HepG2 (cell line): ENCODE results near the gene CLP1. TPM values are rescaled to one million over a fixed set of nuclear protein-coding genes. Genes with fewer than 3 reads are reported as not detected.

Source experiments
- CHD4 ChIP-seq: fragments of 200-600 bp; sonication (generic); IDR thresholded peaks from 2 replicates; pipeline ENCODE4 v1.7.0; 2017; ENCODE audit warnings: mild to moderate bottlenecking, low read length, borderline replicate concordance
- CREBL2 ChIP-seq: sonication (generic); formaldehyde crosslinking; IDR thresholded peaks from 2 replicates; pipeline ENCODE4 v1.8.1; 2023; ENCODE audit warnings: missing genetic modification reagents, mild to moderate bottlenecking, borderline replicate concordance
- FOSL1 ChIP-seq: sonication (generic); formaldehyde crosslinking; IDR thresholded peaks from 2 replicates; pipeline ENCODE4 v1.9.0; 2021; ENCODE audit warnings: missing genetic modification reagents, borderline replicate concordance
- HMGA1 ChIP-seq: sonication (generic); formaldehyde crosslinking; conservative IDR thresholded peaks from 2 replicates; pipeline ENCODE4 v1.4.0; 2020; ENCODE audit warnings: missing genetic modification reagents
- IRF9 ChIP-seq: sonication (generic); formaldehyde crosslinking; IDR thresholded peaks from 2 replicates; pipeline ENCODE4 v1.8.0; 2022; ENCODE audit warnings: missing genetic modification reagents, mild to moderate bottlenecking, borderline replicate concordance
- ISL2 ChIP-seq: sonication (generic); formaldehyde crosslinking; IDR thresholded peaks from 2 replicates; pipeline ENCODE4 v1.5.0; 2020; ENCODE audit warnings: missing genetic modification reagents
- KAT2B ChIP-seq: fragments of 150-350 bp; IDR thresholded peaks from 2 replicates; pipeline ENCODE4 v1.6.1; 2014; ENCODE audit warnings: low read depth, low read length, borderline replicate concordance
- MBNL3 ChIP-seq: fragments of 250-450 bp; sonication (Bioruptor Pico); conservative IDR thresholded peaks from 2 replicates; pipeline ENCODE4 v1.8.0; 2022; ENCODE audit warnings: mild to moderate bottlenecking, inconsistent platforms
- MED1 ChIP-seq: sonication (generic); formaldehyde crosslinking; IDR thresholded peaks from 2 replicates; pipeline ENCODE4 v1.4.0; 2020; ENCODE audit warnings: missing genetic modification reagents
- MEF2D ChIP-seq: sonication (generic); formaldehyde crosslinking; IDR thresholded peaks from 2 replicates; pipeline ENCODE4 v1.5.1; 2020; ENCODE audit warnings: mild to moderate bottlenecking, missing genetic modification reagents
- NFYC ChIP-seq: IDR thresholded peaks from 2 replicates; pipeline ENCODE4 v1.6.1; 2016; ENCODE audit warnings: missing genetic modification reagents, missing compliant biosample characterization
- PLRG1 ChIP-seq: fragments of 450-650 bp; conservative IDR thresholded peaks from 2 replicates; pipeline ENCODE4 v1.6.1; 2016
- POLR2AphosphoS2 ChIP-seq: IDR thresholded peaks from 2 replicates; pipeline ENCODE4 v1.6.1; 2011; ENCODE audit warnings: low read depth, low read length, improper control_type of control experiment
- SP4 ChIP-seq: sonication (generic); formaldehyde crosslinking; IDR thresholded peaks from 2 replicates; pipeline ENCODE4 v1.8.1; 2023; ENCODE audit warnings: mild to moderate bottlenecking, missing genetic modification reagents
- USF2 ChIP-seq, 2 experiments: sonication (generic) in 1 of 2; formaldehyde crosslinking in 1 of 2; IDR thresholded peaks; 2 replicates each; pipeline versions ENCODE4 v1.5.1 to v1.6.1; 2011 to 2020; ENCODE audit warnings: borderline replicate concordance in 1 of 2, low read depth in 1 of 2, low read length in 1 of 2, mild to moderate bottlenecking in 1 of 2, missing genetic modification reagents in 1 of 2, moderate library complexity in 1 of 2
- ZFP62 ChIP-seq: sonication (generic); formaldehyde crosslinking; IDR thresholded peaks from 2 replicates; pipeline ENCODE4 v1.4.0; 2020; ENCODE audit warnings: missing genetic modification reagents
- ZNF260 ChIP-seq: sonication (generic); formaldehyde crosslinking; IDR thresholded peaks from 2 replicates; pipeline ENCODE4 v1.4.0; 2020; ENCODE audit warnings: missing genetic modification reagents, low read depth, mild to moderate bottlenecking, borderline replicate concordance
- ZNF460 ChIP-seq: sonication (generic); formaldehyde crosslinking; IDR thresholded peaks from 2 replicates; pipeline ENCODE4 v1.5.1; 2020; ENCODE audit warnings: missing genetic modification reagents, mild to moderate bottlenecking, borderline replicate concordance
- ZNF567 ChIP-seq: sonication (generic); formaldehyde crosslinking; IDR thresholded peaks from 2 replicates; pipeline ENCODE4 v1.8.1; 2023; ENCODE audit warnings: mild to moderate bottlenecking, missing genetic modification reagents, borderline replicate concordance
- ZNF775 ChIP-seq: sonication (generic); formaldehyde crosslinking; IDR thresholded peaks from 2 replicates; pipeline ENCODE4 v1.4.0; 2020; ENCODE audit warnings: missing genetic modification reagents, mild to moderate bottlenecking, moderate library complexity, borderline replicate concordance
- ZNF841 ChIP-seq: sonication (generic); formaldehyde crosslinking; IDR thresholded peaks from 2 replicates; pipeline ENCODE4 v1.8.1; 2023; ENCODE audit warnings: missing genetic modification reagents, borderline replicate concordance
- ZNF850 ChIP-seq: sonication (generic); formaldehyde crosslinking; conservative IDR thresholded peaks from 2 replicates; pipeline ENCODE4 v1.9.0; 2021; ENCODE audit warnings: mild to moderate bottlenecking, missing genetic modification reagents
- ZSCAN29 ChIP-seq: sonication (generic); formaldehyde crosslinking; conservative IDR thresholded peaks from 2 replicates; pipeline ENCODE4 v1.4.0; 2020; ENCODE audit warnings: mild to moderate bottlenecking, missing genetic modification reagents
- polyA plus RNA-seq, 8 experiments: library from polyadenylated mRNA; depleted of rRNA in 3 of 8; stranded (reverse) in 7 of 8; unstranded in 1 of 8; fragments of >200 nt; fragmentation: Illumina TruSeq in 4 of 8; extraction: Trizol in 4 of 8; gene quantifications; 2 replicates each; pipeline versions ENCODE4 v1.2.1 to v1.2.3, GENCODE V29; 2011 to 2016; ENCODE audit warnings: low read depth in 4 of 8, missing spikeins in 1 of 8, mixed read lengths in 1 of 8; ENCODE audit not compliant: insufficient read depth in 1 of 8
- total RNA-seq, 5 experiments: library from RNA; depleted of rRNA; stranded (reverse); fragments of >200 nt; fragmentation: Illumina TruSeq; extraction: Trizol; gene quantifications; 2 replicates each; pipeline ENCODE4 v1.2.3, GENCODE V29; 2016; ENCODE audit warnings: low read depth in 1 of 5
- TF ChIP-seq, protein P1 (sequence below): sonication (generic); formaldehyde crosslinking; IDR thresholded peaks from 2 replicates; pipeline ENCODE4 v1.4.0; 2020; ENCODE audit warnings: missing genetic modification reagents, mild to moderate bottlenecking, borderline replicate concordance

CLP1 gene
- total and polyA plus RNA-seq, 2 of the 13 experiments (the other 11 are each of a cell fraction or from before 2014, with no cell fraction given), result 14.6 to 24.8 TPM

DNA sequence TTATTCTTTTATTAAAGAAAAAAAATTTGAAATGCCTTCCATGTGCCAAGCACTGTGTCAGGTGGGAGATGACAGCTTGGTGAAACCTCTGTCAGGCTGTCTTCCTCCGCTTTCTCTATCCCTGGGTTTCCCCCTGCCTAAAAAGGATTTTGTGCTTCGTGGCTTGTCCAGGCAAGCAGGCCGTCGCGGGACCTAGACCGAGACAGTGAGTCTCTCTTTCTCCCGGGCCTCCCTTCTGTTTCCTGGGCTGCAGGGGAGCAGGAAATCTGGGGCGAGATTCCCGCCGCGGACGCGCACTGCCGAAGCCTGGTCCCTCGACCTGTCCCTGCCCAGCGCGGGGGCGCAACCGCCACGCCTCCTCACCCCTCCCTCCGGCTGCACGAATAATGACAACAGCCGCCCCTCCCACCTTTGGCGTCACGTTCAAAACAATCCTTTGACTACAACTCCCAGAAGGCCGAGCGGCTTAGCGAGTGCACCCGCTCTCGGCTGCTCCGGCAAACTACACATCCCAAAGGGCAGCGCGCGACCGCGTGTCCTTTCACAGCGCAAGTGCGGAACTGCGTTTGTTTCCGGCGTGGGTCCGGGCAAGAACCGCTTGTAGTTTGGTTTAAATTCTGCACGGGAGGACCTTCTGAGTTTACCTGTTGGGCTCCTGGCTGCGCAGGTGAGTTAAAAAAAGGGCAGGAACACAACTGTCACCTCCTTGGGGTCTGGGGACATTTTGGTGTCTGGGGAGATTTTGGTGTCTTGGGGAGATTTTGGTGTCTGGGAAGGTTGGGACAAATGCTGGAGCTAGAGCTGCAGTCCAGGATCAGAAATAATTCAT lies at the start of gene CLP1 (continued):
- TF ChIP-seq MBNL3 (no peak), ZNF850 (CRISPR knock-in tag) (no peak), MED1 (peak; percentile 74), IRF9 (CRISPR knock-in tag) (peak; percentile 93), ISL2 (CRISPR knock-in tag) (peak; percentile 37; the same call in 1 of the 2 replicates), SP4 (CRISPR knock-in tag) (peak; percentile 97), ZNF775 (CRISPR knock-in tag) (no peak), ZNF260 (CRISPR knock-in tag) (no peak), MEF2D (peak; percentile 81), ZSCAN29 (CRISPR knock-in tag) (peak; percentile 86; the same call in 1 of the 2 replicates), ZNF567 (CRISPR knock-in tag) (peak; percentile 67; the same call in 1 of the 2 replicates), NFYC (peak; percentile 72), ZNF460 (CRISPR knock-in tag) (no peak), PLRG1 (no peak), FOSL1 (CRISPR knock-in tag) (no peak), CHD4 (no peak), USF2 (IDR thresholded peaks at IDR 0.05; ENCODE audit: low read depth, low read length) (no peak), USF2 (CRISPR knock-in tag; IDR thresholded peaks at IDR 0.05; ENCODE audit: borderline replicate concordance) (peak; percentile 69; the same call in 1 of the 2 replicates), ZNF841 (CRISPR knock-in tag) (no peak), HMGA1 (no peak), KAT2B (no peak), POLR2AphosphoS2 (no peak), CREBL2 (no peak), ZFP62 (CRISPR knock-in tag) (no peak)
- TF ChIP-seq, protein P1, sequence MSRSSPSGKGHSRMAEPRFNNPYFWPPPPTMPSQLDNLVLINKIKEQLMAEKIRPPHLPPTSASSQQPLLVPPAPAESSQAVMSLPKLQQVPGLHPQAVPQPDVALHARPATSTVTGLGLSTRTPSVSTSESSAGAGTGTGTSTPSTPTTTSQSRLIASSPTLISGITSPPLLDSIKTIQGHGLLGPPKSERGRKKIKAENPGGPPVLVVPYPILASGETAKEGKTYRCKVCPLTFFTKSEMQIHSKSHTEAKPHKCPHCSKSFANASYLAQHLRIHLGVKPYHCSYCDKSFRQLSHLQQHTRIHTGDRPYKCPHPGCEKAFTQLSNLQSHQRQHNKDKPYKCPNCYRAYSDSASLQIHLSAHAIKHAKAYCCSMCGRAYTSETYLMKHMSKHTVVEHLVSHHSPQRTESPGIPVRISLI (CRISPR knock-in tag), result peak; percentile 20; the same call in 1 of the 2 replicates
